Prostate gland (tissue), 2 donors: ENCODE data around the gene SUN3. TPM values are rescaled to one million over a fixed set of nuclear protein-coding genes. Genes with fewer than 3 reads are reported as not detected.
"Not testable (repeated sequence)": the region's sequence is repeated elsewhere in the genome, so short reads cannot be mapped to it uniquely, and the experiment has no call there.

Source experiments
- DNase-seq: peaks from one replicate; pipeline ENCODE4 v3.0.0-alpha.2; 2019; ENCODE audit warnings: low spot score
- H3K27ac ChIP-seq, 2 donors: fragments of 200-600 bp; sonication (generic); 2 replicates each; pipeline ENCODE4 v1.5.1; 2017 to 2019
- H3K27me3 ChIP-seq: fragments of 200-600 bp; sonication (generic); replicated peaks from 2 replicates; pipeline ENCODE4 v1.5.1; 2019; ENCODE audit not compliant: insufficient read depth
- H3K36me3 ChIP-seq, 2 donors: fragments of 200-600 bp; sonication (generic); 1 replicate in 1 of 2; 2 replicates in 1 of 2; pipeline versions ENCODE4 v1.5.1 to v1.8.1; 2017 to 2019
- H3K4me1 ChIP-seq: fragments of 200-600 bp; sonication (generic); replicated peaks from 2 replicates; pipeline ENCODE4 v1.5.1; 2019
- H3K4me3 ChIP-seq, 2 donors: fragments of 200-600 bp; sonication (generic); 2 replicates each; pipeline ENCODE4 v1.5.1; 2017 to 2019
- H3K9me3 ChIP-seq: fragments of 200-600 bp; sonication (generic); 2 replicates; pipeline ENCODE4 v1.5.1; 2017
- CTCF ChIP-seq, 4 experiments: fragments of 200-600 bp in 2 of 4; fragments of 450-650 bp in 2 of 4; sonication (generic) in 2 of 4; IDR thresholded peaks; 1 replicate in 3 of 4; 2 replicates in 1 of 4; pipeline ENCODE4 v1.5.1; 2016 to 2019; ENCODE audit warnings: antibody characterized with exemption in 4 of 4, mild to moderate bottlenecking in 2 of 4, moderate library complexity in 2 of 4
- POLR2A ChIP-seq: fragments of 450-650 bp; IDR thresholded peaks from one replicate; pipeline ENCODE4 v1.6.1; 2016; ENCODE audit warnings: antibody characterized with exemption, mild to moderate bottlenecking
- POLR2AphosphoS5 ChIP-seq: sonication (generic); formaldehyde crosslinking; IDR thresholded peaks from one replicate; pipeline ENCODE4 v1.6.1; 2017; ENCODE audit warnings: antibody characterized with exemption
- WGBS: methylation state at CpG from one replicate; pipeline ENCODE4 v1.1.5; 2018; 5-methylcytosine and 5-hydroxymethylcytosine counted together
- intact Hi-C: fragments of 100-400 bp; cut with DNase I; formaldehyde crosslinking; loops from one replicate; pipeline ENCODE4 v1.14.2; 2022
- total RNA-seq, 2 donors: library from RNA; depleted of rRNA; stranded (reverse); fragments of >200 nt; gene quantifications; one replicate each; pipeline ENCODE4 v1.1.0, GENCODE V29; 2016

The SUN3 gene
- total RNA-seq, 2 donors from 2014 or later = 4.5 TPM; not detected in 1

- Histone ChIP-seq H3K4me3 (no peak overlapping the region), H3K36me3 (no peaks in the 10 kb centered on the region), H3K27me3 (no peaks in the 10 kb centered on the region), H3K27ac (no peak overlapping the region), H3K4me1 (peaks cover 3% of the 10 kb centered on the region), H3K9me3 (no peaks in the 10 kb centered on the region)
- TF ChIP-seq POLR2A (no peak), POLR2AphosphoS5 (no peak), CTCF (IDR thresholded peaks at IDR 0.05) (no peak)
- no peak for DNase-seq
- intact Hi-C loops = no loop called here
- WGBS = 71% methylated on average over 8 of the region's 8 CpGs
These were observed 40.2 kb downstream of the SUN3 start for GRCh38 chr7:47988496-47989386.

- Histone ChIP-seq H3K4me1 (no peaks in the 10 kb centered on the region), H3K36me3 (no peaks in the 10 kb centered on the region), H3K27ac (no peak overlapping the region), H3K9me3 (no peaks in the 10 kb centered on the region), H3K27me3 (no peaks in the 10 kb centered on the region), H3K4me3 (no peak overlapping the region)
- WGBS = 28% methylated on average over 2 of the region's 2 CpGs
- TF ChIP-seq POLR2A = no peak
- TF ChIP-seq CTCF (IDR thresholded peaks at IDR 0.05) = peak in 1 of 4 experiments; percentile 7
- DNase-seq = no peak
- intact Hi-C loops = no loop called here
These were observed 46.3 kb downstream of the SUN3 start for GRCh38 chr7:47982610-47983009.

GRCh38 chr7:47980648-47981047 is 48.3 kb downstream of the SUN3 start:
- DNase-seq, H3K4me1 ChIP-seq, H3K4me3 ChIP-seq, H3K27ac ChIP-seq, intact Hi-C loops, H3K36me3 ChIP-seq, H3K27me3 ChIP-seq, H3K9me3 ChIP-seq: not testable (repeated sequence)
- WGBS = 97% methylated on average over 5 of the region's 5 CpGs

- WGBS = 17% methylated on average over 7 of the region's 7 CpGs
- intact Hi-C loops = no loop called here
- Histone ChIP-seq H3K27ac (peak overlapping the region; percentile 79 to 88), H3K27me3 (no peaks in the 10 kb centered on the region), H3K9me3 (no peaks in the 10 kb centered on the region), H3K4me1 (no peaks in the 10 kb centered on the region), H3K4me3 (peak overlapping the region; percentile 61 to 78), H3K36me3 (no peaks in the 10 kb centered on the region)
- no peak for DNase-seq
- TF ChIP-seq POLR2AphosphoS5 (no peak), POLR2A (no peak), CTCF (IDR thresholded peaks at IDR 0.05) (no peak)
These were observed 49.1 kb downstream of the SUN3 start for GRCh38 chr7:47979832-47980181.

- WGBS = 1% methylated on average over 61 of the region's 62 CpGs
- DNase-seq = peak; percentile 68
These were observed 49.6 kb downstream of the SUN3 start, which contains the start of gene HUS1 for GRCh38 chr7:47979145-47979831. Gene HUS1 (minus strand): TSS chr7:47979615. CDS start chr7:47979519, 96 bp downstream.

More at GRCh38 chr7:47979145-47979831, 49.6 kb downstream of the SUN3 start, which contains the start of gene HUS1:
- H3K27ac ChIP-seq = peak within 1 kb of the TSS; percentile 79 to 88
- H3K9me3 ChIP-seq = no peaks in the 10 kb centered on the region
- H3K36me3 ChIP-seq = no peaks in the 10 kb centered on the region
- intact Hi-C loops = no loop called here
- H3K4me1 ChIP-seq = no peaks in the 10 kb centered on the region
- H3K27me3 ChIP-seq = no peaks in the 10 kb centered on the region
- TF ChIP-seq POLR2A = peak; percentile 53
- peak; percentile 69 for TF ChIP-seq POLR2AphosphoS5
- TF ChIP-seq CTCF (IDR thresholded peaks at IDR 0.05) = peak in 1 of 4 experiments; percentile 12
- peak within 1 kb of the TSS; percentile 61 to 78 for H3K4me3 ChIP-seq
